GM21423 (cell line): ENCODE results near the gene ZNF343.

ENCODE experiments used
- ATAC-seq: cut with Tn5 transposase; IDR thresholded peaks from one replicate; pipeline ENCODE4 v1.9.1; 2021; ENCODE audit warnings: mild to moderate bottlenecking, moderate library complexity; ENCODE audit not compliant: unreplicated experiment

The ZNF343 gene

GRCh38 chr20:2446845-2447244 lies 61.9 kb downstream of the ZNF343 start:
- ATAC-seq: no peak
